Measurements from ENCODE around the gene POLR1A. TPM values are rescaled to one million over a fixed set of nuclear protein-coding genes. Genes with fewer than 3 reads are reported as not detected.

POLR1A gene
- total and polyA plus RNA-seq, 8 donors = 3.9 to 19.0 (median 12.2) TPM

DNA sequence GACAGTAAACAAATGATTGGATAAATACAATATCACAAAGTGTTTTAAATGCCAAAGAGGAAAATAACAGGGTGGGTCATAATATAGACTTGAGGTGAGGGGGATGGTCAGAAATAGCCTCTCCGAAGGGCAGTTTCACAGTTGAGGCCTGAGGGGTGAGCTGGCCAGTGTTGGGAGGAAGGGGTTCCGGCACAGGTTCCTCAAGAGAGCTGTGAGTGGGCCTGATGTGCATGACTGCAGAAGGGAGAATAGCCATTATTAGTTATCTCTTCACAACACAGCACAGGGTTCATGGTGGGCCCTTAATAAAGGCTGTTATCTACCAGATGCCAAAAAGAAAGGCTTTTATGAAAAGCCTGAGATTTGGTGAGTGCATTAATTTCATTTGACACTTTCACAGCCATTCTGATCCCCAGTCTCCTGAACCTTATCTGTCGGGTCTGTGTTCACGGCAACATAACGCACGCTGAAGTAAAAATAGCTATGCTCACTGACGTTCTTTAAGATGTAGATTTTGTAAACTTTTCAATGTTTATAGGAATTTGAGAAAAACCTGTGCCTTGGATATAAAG is 39.6 kb downstream of the POLR1A start:
- H3K27me3 ChIP-seq = no peaks in the 10 kb centered on the region
- H3K36me3 ChIP-seq = peaks cover 0 to 24% (median 8%) of the 10 kb centered on the region in 3 donors

DNA sequence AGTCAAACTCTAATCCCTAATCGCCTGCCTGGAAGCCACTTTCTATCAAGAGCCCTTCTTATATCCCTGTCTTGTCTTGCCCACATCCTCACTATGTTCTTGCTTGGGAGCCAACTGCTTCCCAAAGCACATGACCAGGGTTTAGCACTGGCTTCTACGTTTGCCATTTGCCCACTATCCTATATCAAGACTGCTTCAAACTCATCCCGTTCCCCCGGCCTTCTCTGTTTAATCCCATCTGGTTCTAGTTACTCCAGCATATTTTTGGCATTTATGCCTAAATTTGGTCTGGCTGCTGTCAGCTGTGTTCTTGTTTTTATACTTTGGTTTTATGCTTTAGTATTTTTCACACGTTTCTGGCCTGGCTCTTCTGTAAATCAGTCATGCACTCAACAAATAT is 40.2 kb downstream of the POLR1A start:
- intact Hi-C loops (cut with DNase I) = loop anchor here in 1 of 3 donors (5.0 kb wide), 1 partner anchor 228 kb away; no protein-coding TSS in a partner anchor
- peaks cover 0 to 24% (median 8%) of the 10 kb centered on the region in 3 donors for H3K36me3 ChIP-seq

More for the DNA sequence above, 39.6 kb downstream of the POLR1A start:
- no peaks in the 10 kb centered on the region for H3K9me3 ChIP-seq
- no peak for DNase-seq
- peaks cover 5 to 25% (median 10%) of the 10 kb centered on the region in 3 donors for H3K4me1 ChIP-seq
- no peak overlapping the region for H3K27ac ChIP-seq
- no peak for ATAC-seq
- FAIRE-seq = no peak
- intact Hi-C loops (cut with DNase I) = loop anchor here in 1 of 3 donors (5.0 kb wide), 1 partner anchor 229 kb away; no protein-coding TSS in a partner anchor
- TF ChIP-seq, protein P1, sequence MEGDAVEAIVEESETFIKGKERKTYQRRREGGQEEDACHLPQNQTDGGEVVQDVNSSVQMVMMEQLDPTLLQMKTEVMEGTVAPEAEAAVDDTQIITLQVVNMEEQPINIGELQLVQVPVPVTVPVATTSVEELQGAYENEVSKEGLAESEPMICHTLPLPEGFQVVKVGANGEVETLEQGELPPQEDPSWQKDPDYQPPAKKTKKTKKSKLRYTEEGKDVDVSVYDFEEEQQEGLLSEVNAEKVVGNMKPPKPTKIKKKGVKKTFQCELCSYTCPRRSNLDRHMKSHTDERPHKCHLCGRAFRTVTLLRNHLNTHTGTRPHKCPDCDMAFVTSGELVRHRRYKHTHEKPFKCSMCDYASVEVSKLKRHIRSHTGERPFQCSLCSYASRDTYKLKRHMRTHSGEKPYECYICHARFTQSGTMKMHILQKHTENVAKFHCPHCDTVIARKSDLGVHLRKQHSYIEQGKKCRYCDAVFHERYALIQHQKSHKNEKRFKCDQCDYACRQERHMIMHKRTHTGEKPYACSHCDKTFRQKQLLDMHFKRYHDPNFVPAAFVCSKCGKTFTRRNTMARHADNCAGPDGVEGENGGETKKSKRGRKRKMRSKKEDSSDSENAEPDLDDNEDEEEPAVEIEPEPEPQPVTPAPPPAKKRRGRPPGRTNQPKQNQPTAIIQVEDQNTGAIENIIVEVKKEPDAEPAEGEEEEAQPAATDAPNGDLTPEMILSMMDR (IDR thresholded peaks at IDR 0.05) = no peak
- WGBS, 2 donors = 93% methylated on average over 7 of the region's 7 CpGs
- no peak overlapping the region for H3K4me3 ChIP-seq

DNA sequence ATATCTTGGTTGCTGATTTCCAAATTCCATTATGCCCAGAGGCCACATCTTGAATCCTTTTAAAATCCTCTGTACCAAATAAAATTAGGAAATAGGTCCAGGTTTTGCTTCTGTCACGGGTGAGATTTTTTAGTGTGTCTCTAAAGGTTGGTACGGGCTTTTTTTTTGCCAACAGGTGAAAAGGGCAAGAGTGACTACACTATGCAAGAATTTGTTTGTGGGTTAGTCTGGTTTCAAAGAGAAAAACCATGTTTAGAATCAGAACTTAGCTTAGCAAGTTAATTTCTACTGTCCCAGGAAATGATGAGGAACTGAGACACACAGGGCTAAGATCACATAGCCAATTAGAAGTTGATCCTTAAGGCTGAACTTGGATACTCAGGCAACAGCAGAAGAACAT is 41.7 kb downstream of the POLR1A start:
- DNase-seq (no peak), FAIRE-seq (no peak), ATAC-seq (no peak)
- H3K9me3 ChIP-seq = no peaks in the 10 kb centered on the region
- TF ChIP-seq, protein P1 (IDR thresholded peaks at IDR 0.05) = no peak
- 96 to 98% methylated on average over 2 of the region's 2 CpGs for WGBS, 2 donors
- H3K4me3 ChIP-seq = no peak overlapping the region
- H3K36me3 ChIP-seq = peaks cover 0 to 11% (median 0%) of the 10 kb centered on the region in 3 donors
- H3K4me1 ChIP-seq = peaks cover 5 to 25% (median 10%) of the 10 kb centered on the region in 3 donors
- no peak overlapping the region for H3K27ac ChIP-seq
- no peaks in the 10 kb centered on the region for H3K27me3 ChIP-seq
- intact Hi-C loops (cut with DNase I) = no loop called here

More for the DNA sequence above, 40.2 kb downstream of the POLR1A start:
- no peak overlapping the region for H3K4me3 ChIP-seq
- FAIRE-seq (no peak), DNase-seq (no peak), ATAC-seq (no peak)
- WGBS, 2 donors = 64 to 73% methylated on average over 5 of the region's 5 CpGs
- no peak overlapping the region for H3K27ac ChIP-seq
- H3K9me3 ChIP-seq = no peaks in the 10 kb centered on the region
- TF ChIP-seq, protein P1 (IDR thresholded peaks at IDR 0.05) = no peak
- H3K4me1 ChIP-seq = peaks cover 5 to 25% (median 10%) of the 10 kb centered on the region in 3 donors
- H3K27me3 ChIP-seq = no peaks in the 10 kb centered on the region

DNA sequence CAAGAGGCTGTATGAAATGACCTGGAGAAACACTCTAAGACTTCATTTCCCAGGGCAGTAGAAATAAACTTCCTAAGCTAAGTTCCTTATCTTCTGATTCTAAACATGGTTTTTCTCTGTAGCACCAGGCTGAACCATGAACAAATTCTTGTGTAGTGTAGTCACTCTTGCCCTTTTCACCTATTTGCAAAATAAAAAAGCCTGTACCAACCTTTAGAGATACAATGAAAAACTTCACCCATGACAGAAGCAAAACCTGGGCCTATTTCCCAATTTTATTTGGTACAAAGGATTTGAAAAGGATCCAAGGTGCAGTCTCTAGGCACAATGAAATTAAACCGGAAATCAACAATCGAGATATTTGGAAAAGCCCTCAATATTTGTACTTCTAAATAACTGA is 43.6 kb downstream of the POLR1A start:
- Histone ChIP-seq H3K9me3 (no peaks in the 10 kb centered on the region), H3K36me3 (peaks cover 0 to 8% (median 0%) of the 10 kb centered on the region in 3 donors), H3K27me3 (no peaks in the 10 kb centered on the region), H3K27ac (peak overlapping the region in 2 of 4 donors; percentile 39 to 43), H3K4me3 (no peak overlapping the region), H3K4me1 (peaks cover 5 to 17% (median 10%) of the 10 kb centered on the region in 3 donors)
- 15 to 19% methylated on average over 2 of the region's 2 CpGs for WGBS, 2 donors
- peak; percentile 67 to 89 (median 80) for ATAC-seq
- TF ChIP-seq, protein P1 (IDR thresholded peaks at IDR 0.05) = no peak
- no peak for FAIRE-seq
- no peak for DNase-seq
- intact Hi-C loops (cut with DNase I) = no loop called here
